GM12878 (cell line): ENCODE measurements around the gene FAM216A.
"Not testable (repeated sequence)": the region's sequence is repeated elsewhere in the genome, so short reads cannot be mapped to it uniquely, and the experiment has no call there.

ENCODE experiments used
- BCL11A ChIP-seq: IDR thresholded peaks from 2 replicates; pipeline ENCODE4 v1.6.1; 2011; ENCODE audit warnings: low read depth, low read length
- CBX3 ChIP-seq: fragments of 200-600 bp; sonication (generic); IDR thresholded peaks from 2 replicates; pipeline ENCODE4 v1.6.1; 2016; ENCODE audit warnings: low read depth, borderline replicate concordance
- CBX5 ChIP-seq: sonication (generic); IDR thresholded peaks from 2 replicates; pipeline ENCODE4 v1.6.1; 2016; ENCODE audit warnings: low read depth, moderate library complexity, mild to moderate bottlenecking, inconsistent platforms
- CTCF ChIP-seq, 3 experiments: IDR thresholded peaks in 2 of 3; conservative IDR thresholded peaks in 1 of 3; 2 replicates each; pipeline ENCODE4 v1.5.1; 2011; ENCODE audit warnings: low read depth in 3 of 3, low read length in 3 of 3, mild to moderate bottlenecking in 3 of 3, control low read depth in 2 of 3, moderate library complexity in 2 of 3, inconsistent platforms in 1 of 3, mixed read lengths in 1 of 3; ENCODE audit not compliant: control insufficient read depth in 2 of 3, insufficient read depth in 1 of 3; ENCODE audit errors: extremely low read depth in 1 of 3
- EP300 ChIP-seq, 2 experiments: fragments of 150-350 bp in 1 of 2; IDR thresholded peaks; 2 replicates each; pipeline ENCODE4 v1.6.1; 2011 to 2012; ENCODE audit warnings: low read depth in 2 of 2, low read length in 2 of 2, borderline replicate concordance in 1 of 2, improper control_type of control experiment in 1 of 2, inconsistent platforms in 1 of 2; ENCODE audit not compliant: control insufficient read depth in 1 of 2
- FOXK2 ChIP-seq: fragments of 450-650 bp; IDR thresholded peaks from 2 replicates; pipeline ENCODE4 v1.6.1; 2017; ENCODE audit warnings: mild to moderate bottlenecking, moderate library complexity
- JUND ChIP-seq: IDR thresholded peaks from 2 replicates; pipeline ENCODE4 v1.6.1; 2012; ENCODE audit warnings: low read depth, mild to moderate bottlenecking, low read length, improper control_type of control experiment, moderate library complexity
- LARP7 ChIP-seq: fragments of 450-650 bp; IDR thresholded peaks from 2 replicates; pipeline ENCODE4 v1.6.1; 2017; ENCODE audit warnings: mild to moderate bottlenecking
- MXI1 ChIP-seq: fragments of 150-350 bp; IDR thresholded peaks from 2 replicates; pipeline ENCODE4 v1.6.1; 2011; ENCODE audit warnings: low read depth, mild to moderate bottlenecking, inconsistent platforms, low read length, improper control_type of control experiment
- SUPT20H ChIP-seq: IDR thresholded peaks from 2 replicates; pipeline ENCODE4 v1.6.1; 2011; ENCODE audit warnings: low read depth, mild to moderate bottlenecking, low read length, moderate library complexity, borderline replicate concordance; ENCODE audit not compliant: control insufficient read depth
- ZNF207 ChIP-seq: fragments of 450-650 bp; IDR thresholded peaks from 2 replicates; pipeline ENCODE4 v1.6.1; 2014; ENCODE audit warnings: antibody characterized with exemption, mild to moderate bottlenecking, borderline replicate concordance
- TF ChIP-seq, protein P1 (sequence below): fragments of 450-650 bp; IDR thresholded peaks from 2 replicates; pipeline ENCODE4 v1.6.1; 2017; ENCODE audit warnings: mild to moderate bottlenecking, moderate library complexity
- TF ChIP-seq, protein P2 (sequence below): IDR thresholded peaks from 2 replicates; pipeline ENCODE4 v1.6.1; 2012; ENCODE audit warnings: mild to moderate bottlenecking, low read depth, low read length

- TF ChIP-seq CBX5; SUPT20H; ZNF207; CBX3; CTCF (IDR thresholded peaks at IDR 0.05 in 2 of 3, conservative IDR thresholded peaks at IDR 0.05 in 1 of 3; ENCODE audit: control insufficient read depth in 2 of 3, extremely low read depth in 1 of 3, insufficient read depth in 1 of 3, low read depth in 3 of 3, low read length in 3 of 3); BCL11A; JUND; EP300 (IDR thresholded peaks at IDR 0.05; ENCODE audit: borderline replicate concordance in 1 of 2, control insufficient read depth in 1 of 2, low read depth in 2 of 2, low read length in 2 of 2); LARP7; MXI1; FOXK2: not testable (repeated sequence)
- TF ChIP-seq, protein P1, sequence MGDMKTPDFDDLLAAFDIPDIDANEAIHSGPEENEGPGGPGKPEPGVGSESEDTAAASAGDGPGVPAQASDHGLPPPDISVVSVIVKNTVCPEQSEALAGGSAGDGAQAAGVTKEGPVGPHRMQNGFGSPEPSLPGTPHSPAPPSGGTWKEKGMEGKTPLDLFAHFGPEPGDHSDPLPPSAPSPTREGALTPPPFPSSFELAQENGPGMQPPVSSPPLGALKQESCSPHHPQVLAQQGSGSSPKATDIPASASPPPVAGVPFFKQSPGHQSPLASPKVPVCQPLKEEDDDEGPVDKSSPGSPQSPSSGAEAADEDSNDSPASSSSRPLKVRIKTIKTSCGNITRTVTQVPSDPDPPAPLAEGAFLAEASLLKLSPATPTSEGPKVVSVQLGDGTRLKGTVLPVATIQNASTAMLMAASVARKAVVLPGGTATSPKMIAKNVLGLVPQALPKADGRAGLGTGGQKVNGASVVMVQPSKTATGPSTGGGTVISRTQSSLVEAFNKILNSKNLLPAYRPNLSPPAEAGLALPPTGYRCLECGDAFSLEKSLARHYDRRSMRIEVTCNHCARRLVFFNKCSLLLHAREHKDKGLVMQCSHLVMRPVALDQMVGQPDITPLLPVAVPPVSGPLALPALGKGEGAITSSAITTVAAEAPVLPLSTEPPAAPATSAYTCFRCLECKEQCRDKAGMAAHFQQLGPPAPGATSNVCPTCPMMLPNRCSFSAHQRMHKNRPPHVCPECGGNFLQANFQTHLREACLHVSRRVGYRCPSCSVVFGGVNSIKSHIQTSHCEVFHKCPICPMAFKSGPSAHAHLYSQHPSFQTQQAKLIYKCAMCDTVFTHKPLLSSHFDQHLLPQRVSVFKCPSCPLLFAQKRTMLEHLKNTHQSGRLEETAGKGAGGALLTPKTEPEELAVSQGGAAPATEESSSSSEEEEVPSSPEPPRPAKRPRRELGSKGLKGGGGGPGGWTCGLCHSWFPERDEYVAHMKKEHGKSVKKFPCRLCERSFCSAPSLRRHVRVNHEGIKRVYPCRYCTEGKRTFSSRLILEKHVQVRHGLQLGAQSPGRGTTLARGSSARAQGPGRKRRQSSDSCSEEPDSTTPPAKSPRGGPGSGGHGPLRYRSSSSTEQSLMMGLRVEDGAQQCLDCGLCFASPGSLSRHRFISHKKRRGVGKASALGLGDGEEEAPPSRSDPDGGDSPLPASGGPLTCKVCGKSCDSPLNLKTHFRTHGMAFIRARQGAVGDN: not testable (repeated sequence)
- TF ChIP-seq, protein P2, sequence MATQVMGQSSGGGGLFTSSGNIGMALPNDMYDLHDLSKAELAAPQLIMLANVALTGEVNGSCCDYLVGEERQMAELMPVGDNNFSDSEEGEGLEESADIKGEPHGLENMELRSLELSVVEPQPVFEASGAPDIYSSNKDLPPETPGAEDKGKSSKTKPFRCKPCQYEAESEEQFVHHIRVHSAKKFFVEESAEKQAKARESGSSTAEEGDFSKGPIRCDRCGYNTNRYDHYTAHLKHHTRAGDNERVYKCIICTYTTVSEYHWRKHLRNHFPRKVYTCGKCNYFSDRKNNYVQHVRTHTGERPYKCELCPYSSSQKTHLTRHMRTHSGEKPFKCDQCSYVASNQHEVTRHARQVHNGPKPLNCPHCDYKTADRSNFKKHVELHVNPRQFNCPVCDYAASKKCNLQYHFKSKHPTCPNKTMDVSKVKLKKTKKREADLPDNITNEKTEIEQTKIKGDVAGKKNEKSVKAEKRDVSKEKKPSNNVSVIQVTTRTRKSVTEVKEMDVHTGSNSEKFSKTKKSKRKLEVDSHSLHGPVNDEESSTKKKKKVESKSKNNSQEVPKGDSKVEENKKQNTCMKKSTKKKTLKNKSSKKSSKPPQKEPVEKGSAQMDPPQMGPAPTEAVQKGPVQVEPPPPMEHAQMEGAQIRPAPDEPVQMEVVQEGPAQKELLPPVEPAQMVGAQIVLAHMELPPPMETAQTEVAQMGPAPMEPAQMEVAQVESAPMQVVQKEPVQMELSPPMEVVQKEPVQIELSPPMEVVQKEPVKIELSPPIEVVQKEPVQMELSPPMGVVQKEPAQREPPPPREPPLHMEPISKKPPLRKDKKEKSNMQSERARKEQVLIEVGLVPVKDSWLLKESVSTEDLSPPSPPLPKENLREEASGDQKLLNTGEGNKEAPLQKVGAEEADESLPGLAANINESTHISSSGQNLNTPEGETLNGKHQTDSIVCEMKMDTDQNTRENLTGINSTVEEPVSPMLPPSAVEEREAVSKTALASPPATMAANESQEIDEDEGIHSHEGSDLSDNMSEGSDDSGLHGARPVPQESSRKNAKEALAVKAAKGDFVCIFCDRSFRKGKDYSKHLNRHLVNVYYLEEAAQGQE: not testable (repeated sequence)
These were observed 52.4 kb downstream of the FAM216A start for GRCh38 chr12:110520876-110521712.
